OCI-LY3 (cell line): Measurements from ENCODE around the gene TNRC6C.

Experiments used
- H2AFZ ChIP-seq: fragments of 200-600, 300-600 bp; shearing (Covaris generic); 2 replicates; pipeline ENCODE4 v1.6.0; 2014; ENCODE audit warnings: antibody characterized with exemption, low read depth, low read length
- H3K27ac ChIP-seq: fragments of 200-600, 300-600 bp; sonication (generic); 2 replicates; pipeline ENCODE4 v1.5.1; 2014; ENCODE audit warnings: mild to moderate bottlenecking, low read length, moderate library complexity, mixed read lengths
- H3K27me3 ChIP-seq: fragments of 200-600, 300-600 bp; sonication (generic); 2 replicates; pipeline ENCODE4 v1.6.1; 2014; ENCODE audit warnings: low read depth, low read length, mixed read lengths
- H3K36me3 ChIP-seq: fragments of 200-600, 300-600 bp; sonication (generic); replicated peaks from 2 replicates; pipeline ENCODE3; 2014; ENCODE audit warnings: low read depth, low read length, mixed read lengths
- H3K4me1 ChIP-seq: fragments of 300-600, 200-600 bp; sonication (generic); 2 replicates; pipeline ENCODE4 v1.6.1; 2014; ENCODE audit warnings: low read length, mixed read lengths
- H3K4me2 ChIP-seq: fragments of 200-600, 300-600 bp; sonication (generic); 2 replicates; pipeline ENCODE4 v1.6.1; 2014; ENCODE audit warnings: low read length, mixed read lengths
- H3K4me3 ChIP-seq: fragments of 300-600, 200-600 bp; sonication (generic); 2 replicates; pipeline ENCODE4 v1.5.1; 2014; ENCODE audit warnings: antibody characterized with exemption, mild to moderate bottlenecking, low read length, moderate library complexity
- H3K79me2 ChIP-seq: fragments of 300-600, 200-600 bp; shearing (Covaris generic); 2 replicates; pipeline ENCODE4 v1.6.1; 2014; ENCODE audit warnings: mild to moderate bottlenecking, low read length, mixed read lengths
- H3K9ac ChIP-seq: fragments of 300-600, 200-600 bp; shearing (Covaris generic); 2 replicates; pipeline ENCODE4 v1.6.0; 2014; ENCODE audit warnings: mild to moderate bottlenecking, low read length, moderate library complexity
- H3K9me3 ChIP-seq: fragments of 200-600, 300-600 bp; shearing (Covaris generic); 2 replicates; pipeline ENCODE4 v1.6.1; 2014; ENCODE audit warnings: low read length, mixed read lengths; ENCODE audit not compliant: insufficient read depth
- H4K20me1 ChIP-seq: fragments of 200-600, 300-600 bp; sonication (generic); 2 replicates; pipeline ENCODE4 v1.6.1; 2016; ENCODE audit warnings: low read length, mixed read lengths; ENCODE audit not compliant: insufficient read depth
- CTCF ChIP-seq: fragments of 200-600, 300-600 bp; sonication (generic); IDR thresholded peaks from 2 replicates; pipeline ENCODE4 v1.5.1; 2014; ENCODE audit warnings: antibody characterized with exemption, low read length, low read depth
- EZH2phosphoT487 ChIP-seq: fragments of 200-600 bp; shearing (Covaris generic); IDR thresholded peaks from 2 replicates; pipeline ENCODE4 v1.6.1; 2018; ENCODE audit warnings: antibody characterized with exemption, mixed run types, low read depth

Gene TNRC6C

GRCh38 chr17:78147315-78147998 is 189.0 kb downstream of the TNRC6C start:
- no peak for TF ChIP-seq CTCF
- no peak for TF ChIP-seq EZH2phosphoT487
- H3K36me3 ChIP-seq: peaks cover 3% of the 10 kb centered on the region
- peak overlapping the region; percentile 79 for H3K9ac ChIP-seq
- peak overlapping the region; percentile 94 for H3K27ac ChIP-seq
- no peak overlapping the region for H2AFZ ChIP-seq
- H3K4me3 ChIP-seq: peak overlapping the region; percentile 47
- peak overlapping the region; percentile 71 for H3K4me2 ChIP-seq
- H3K27me3 ChIP-seq: no peaks in the 10 kb centered on the region
- peaks cover 6% of the 10 kb centered on the region; the same call in 1 of the 2 replicates for H3K79me2 ChIP-seq
- no peaks in the 10 kb centered on the region for H3K9me3 ChIP-seq
- H4K20me1 ChIP-seq: no peaks in the 10 kb centered on the region
- H3K4me1 ChIP-seq: peaks cover 93% of the 10 kb centered on the region

DNA sequence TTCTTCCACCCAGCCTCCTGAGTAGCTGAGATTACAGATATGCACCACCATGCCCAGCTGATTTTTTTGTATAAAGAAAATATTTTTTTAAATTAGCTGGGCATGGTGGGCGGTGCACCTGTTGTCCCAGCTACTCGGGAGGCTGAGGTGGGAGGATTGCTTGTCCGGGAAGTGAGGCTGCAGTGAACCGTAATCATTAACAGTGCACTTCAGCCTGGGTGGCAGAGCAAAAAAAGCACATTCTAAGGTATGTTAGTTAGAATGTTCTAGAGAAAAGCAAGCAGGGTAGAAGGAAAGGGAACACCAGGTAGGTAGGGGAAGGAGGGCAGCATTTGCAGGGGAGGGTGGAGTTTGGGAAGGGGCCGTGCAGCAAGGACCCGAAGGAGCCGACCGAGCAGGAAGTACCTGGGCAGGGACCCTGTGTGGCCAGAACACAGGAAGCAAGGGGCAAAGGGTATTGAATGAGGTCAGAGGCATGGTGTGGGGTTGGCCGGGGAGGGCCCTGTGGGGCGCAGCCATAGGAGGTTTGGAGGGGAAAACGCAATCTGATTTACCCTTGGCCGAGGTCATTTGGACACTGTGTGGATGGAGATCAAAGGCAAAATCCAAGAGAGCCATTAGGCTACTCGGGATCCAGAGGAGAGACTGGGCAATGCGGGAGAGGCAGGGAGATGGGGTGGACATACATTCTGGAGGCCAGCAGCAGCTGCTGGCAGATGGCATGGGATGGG is 189.9 kb downstream of the TNRC6C start:
- no peaks in the 10 kb centered on the region for H3K27me3 ChIP-seq
- H3K9me3 ChIP-seq: no peaks in the 10 kb centered on the region
- no peaks in the 10 kb centered on the region for H4K20me1 ChIP-seq
- peaks cover 96% of the 10 kb centered on the region for H3K4me1 ChIP-seq
- no peak overlapping the region for H2AFZ ChIP-seq
- H3K4me2 ChIP-seq: peak overlapping the region; percentile 71
- peak overlapping the region; percentile 79 for H3K9ac ChIP-seq
- peak overlapping the region; percentile 94 for H3K27ac ChIP-seq
- peaks cover 6% of the 10 kb centered on the region; the same call in 1 of the 2 replicates for H3K79me2 ChIP-seq
- peak overlapping the region; percentile 47 for H3K4me3 ChIP-seq
- H3K36me3 ChIP-seq: no peaks in the 10 kb centered on the region
- TF ChIP-seq EZH2phosphoT487 (no peak), CTCF (no peak)

DNA sequence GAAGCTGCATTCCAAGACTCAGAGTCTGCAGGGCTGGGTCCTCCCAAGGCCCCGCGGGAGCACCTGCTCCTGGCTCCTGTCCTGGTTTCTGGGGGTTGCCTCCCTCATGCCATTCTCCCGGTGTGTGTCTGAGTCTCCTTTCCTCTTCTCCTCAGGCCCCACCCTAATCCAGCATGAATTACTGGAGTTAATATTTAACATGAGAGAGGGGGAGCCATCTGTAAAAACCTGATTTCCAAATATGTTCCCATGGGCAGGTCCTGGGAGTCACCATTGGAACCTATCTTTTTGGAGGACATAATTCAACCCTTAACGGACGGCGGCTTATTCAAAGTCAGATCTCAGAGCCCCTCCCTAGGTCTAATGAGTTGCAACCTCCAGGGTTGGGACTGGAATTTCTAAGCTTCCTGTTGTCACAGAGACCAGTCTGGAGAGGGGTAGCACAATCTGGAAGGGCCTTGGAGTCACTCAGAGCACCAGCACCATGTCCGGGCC is 193.1 kb downstream of the TNRC6C start:
- no peaks in the 10 kb centered on the region for H4K20me1 ChIP-seq
- H3K27me3 ChIP-seq: no peaks in the 10 kb centered on the region
- peak overlapping the region; percentile 26; the same call in 1 of the 2 replicates for H3K9ac ChIP-seq
- H2AFZ ChIP-seq: no peak overlapping the region
- H3K27ac ChIP-seq: peak overlapping the region; percentile 98
- no peaks in the 10 kb centered on the region for H3K9me3 ChIP-seq
- H3K36me3 ChIP-seq: no peaks in the 10 kb centered on the region
- H3K79me2 ChIP-seq: 0 out of 2 replicates have a peak, but pooled peaks cover 2% of the 10 kb centered on the region
- H3K4me2 ChIP-seq: peak overlapping the region; percentile 10; the same call in 1 of the 2 replicates
- peaks cover 94% of the 10 kb centered on the region for H3K4me1 ChIP-seq
- no peak overlapping the region for H3K4me3 ChIP-seq
- no peak for TF ChIP-seq EZH2phosphoT487
- TF ChIP-seq CTCF: no peak
